H1 (cell line): Measurements from ENCODE around the gene RAB40A. TPM values are rescaled to one million over a fixed set of nuclear protein-coding genes. Genes with fewer than 3 reads are reported as not detected.

Experiments
- ASH2L ChIP-seq: fragments of 200-600, 300-600 bp; sonication (generic); IDR thresholded peaks from one replicate; pipeline ENCODE4 v1.7.1; 2017; ENCODE audit warnings: low read length
- BCL11A ChIP-seq, 2 experiments: IDR thresholded peaks; one replicate each; pipeline ENCODE4 v1.6.1; 2011; ENCODE audit warnings: low read depth in 2 of 2, low read length in 2 of 2, mild to moderate bottlenecking in 2 of 2
- BRCA1 ChIP-seq: IDR thresholded peaks from 2 replicates; pipeline ENCODE4 v1.6.1; 2012; ENCODE audit warnings: low read depth, low read length, improper control_type of control experiment
- CBX5 ChIP-seq: fragments of 300-800, 300-1000 bp; sonication (generic); IDR thresholded peaks from 2 replicates; pipeline ENCODE4 v1.7.1; 2016; ENCODE audit warnings: antibody characterized with exemption, low read length, low read depth
- CEBPB ChIP-seq: IDR thresholded peaks from 2 replicates; pipeline ENCODE4 v1.6.1; 2012; ENCODE audit warnings: low read depth, low read length
- CHD2 ChIP-seq: IDR thresholded peaks from 2 replicates; pipeline ENCODE4 v1.6.1; 2012; ENCODE audit warnings: low read length, improper control_type of control experiment
- CREB1 ChIP-seq: IDR thresholded peaks from 2 replicates; pipeline ENCODE4 v1.6.1; 2012; ENCODE audit warnings: inconsistent platforms
- EZH2 ChIP-seq: fragments of 200-600 bp; sonication (generic); IDR thresholded peaks from 2 replicates; pipeline ENCODE4 v1.7.1; 2012; ENCODE audit warnings: low read depth, mild to moderate bottlenecking, moderate library complexity, low read length, inconsistent platforms; ENCODE audit not compliant: severe bottlenecking
- GABPA ChIP-seq: IDR thresholded peaks from 2 replicates; pipeline ENCODE4 v1.6.1; 2011; ENCODE audit warnings: mild to moderate bottlenecking, low read length, moderate library complexity, borderline replicate concordance; ENCODE audit not compliant: insufficient read depth
- KDM4A ChIP-seq: IDR thresholded peaks from one replicate; pipeline ENCODE4 v1.7.1; 2012; ENCODE audit warnings: low read depth, mild to moderate bottlenecking, moderate library complexity, low read length, inconsistent platforms; ENCODE audit not compliant: severe bottlenecking
- KDM5A ChIP-seq: fragments of 200-600 bp; IDR thresholded peaks from 2 replicates; pipeline ENCODE4 v1.7.1; 2012; ENCODE audit warnings: mild to moderate bottlenecking, low read length, inconsistent platforms, mixed read lengths
- MAFK ChIP-seq: IDR thresholded peaks from 2 replicates; pipeline ENCODE4 v1.6.1; 2012; ENCODE audit warnings: low read depth, mild to moderate bottlenecking, improper control_type of control experiment, low read length
- NRF1 ChIP-seq: IDR thresholded peaks from 2 replicates; pipeline ENCODE4 v1.6.1; 2011; ENCODE audit warnings: mild to moderate bottlenecking, low read depth, low read length, improper control_type of control experiment
- PHF8 ChIP-seq: fragments of 200-600 bp; sonication (generic); conservative IDR thresholded peaks from 2 replicates; pipeline ENCODE4 v1.7.1; 2012; ENCODE audit warnings: low read depth, mild to moderate bottlenecking, inconsistent platforms, low read length, moderate library complexity
- POLR2AphosphoS5 ChIP-seq: IDR thresholded peaks from 2 replicates; pipeline ENCODE4 v1.6.1; 2011; ENCODE audit warnings: low read depth, low read length
- SAP30 ChIP-seq: fragments of 300-600 bp; sonication (generic); IDR thresholded peaks from 2 replicates; pipeline ENCODE4 v1.7.1; 2012; ENCODE audit warnings: low read length, moderate library complexity, mild to moderate bottlenecking, inconsistent platforms; ENCODE audit not compliant: insufficient read depth, insufficient replicate concordance
- SIN3A ChIP-seq, 2 experiments: IDR thresholded peaks in 1 of 2; conservative IDR thresholded peaks in 1 of 2; 2 replicates each; pipeline ENCODE4 v1.6.1; 2011 to 2012; ENCODE audit warnings: low read length in 2 of 2, improper control_type of control experiment in 1 of 2, low read depth in 1 of 2, mild to moderate bottlenecking in 1 of 2
- SIRT6 ChIP-seq: IDR thresholded peaks from one replicate; pipeline ENCODE4 v1.7.1; 2012; ENCODE audit warnings: low read length, inconsistent platforms
- SP1 ChIP-seq: IDR thresholded peaks from 2 replicates; pipeline ENCODE4 v1.6.1; 2011; ENCODE audit warnings: low read depth, low read length
- SRF ChIP-seq: IDR thresholded peaks from 2 replicates; pipeline ENCODE4 v1.6.1; 2011; ENCODE audit warnings: mild to moderate bottlenecking, low read depth, low read length, moderate library complexity
- SUZ12 ChIP-seq: fragments of 200-600 bp; sonication (generic); IDR thresholded peaks from 2 replicates; pipeline ENCODE4 v1.6.1; 2012; ENCODE audit warnings: mild to moderate bottlenecking, inconsistent platforms, low read length, moderate library complexity, mixed read lengths
- TBP ChIP-seq: IDR thresholded peaks from 2 replicates; pipeline ENCODE4 v1.6.1; 2011; ENCODE audit warnings: low read depth, low read length, improper control_type of control experiment
- TEAD4 ChIP-seq: IDR thresholded peaks from 2 replicates; pipeline ENCODE4 v1.6.1; 2012; ENCODE audit warnings: low read depth, low read length, inconsistent platforms, mixed read lengths
- polyA plus RNA-seq, 7 experiments: library from polyadenylated mRNA; depleted of rRNA in 3 of 7; stranded (reverse) in 5 of 7; unstranded in 2 of 7; fragments of >200 nt in 5 of 7; fragments of 200-250 nt in 2 of 7; gene quantifications; 1 replicate in 5 of 7; 2 replicates in 1 of 7; 4 replicates in 1 of 7; pipeline versions ENCODE4 v1.2.1 to v1.2.3, GENCODE V29; 2011 to 2013; ENCODE audit warnings: missing spikeins in 2 of 7, mixed read lengths in 2 of 7
- total RNA-seq: library from RNA; stranded (reverse); fragmentation: NEBNext Ultra II Directional; extraction: Animal tissue kit (Norgen Biotek cat#: 25700); gene quantifications from 2 replicates; pipeline ENCODE4 v1.2.1, GENCODE V29; 2021
- TF ChIP-seq, protein P1 (sequence below): IDR thresholded peaks from 2 replicates; pipeline ENCODE4 v1.6.1; 2011; ENCODE audit warnings: low read length, improper control_type of control experiment
- TF ChIP-seq, protein P2 (sequence below): IDR thresholded peaks from 2 replicates; pipeline ENCODE4 v1.6.1; 2012; ENCODE audit warnings: inconsistent platforms

The RAB40A gene
- total and polyA plus RNA-seq, 2 of the 8 experiments (the other 6 are each of a cell fraction or from before 2014, with no cell fraction given): 0.09 to 0.21 TPM

DNA sequence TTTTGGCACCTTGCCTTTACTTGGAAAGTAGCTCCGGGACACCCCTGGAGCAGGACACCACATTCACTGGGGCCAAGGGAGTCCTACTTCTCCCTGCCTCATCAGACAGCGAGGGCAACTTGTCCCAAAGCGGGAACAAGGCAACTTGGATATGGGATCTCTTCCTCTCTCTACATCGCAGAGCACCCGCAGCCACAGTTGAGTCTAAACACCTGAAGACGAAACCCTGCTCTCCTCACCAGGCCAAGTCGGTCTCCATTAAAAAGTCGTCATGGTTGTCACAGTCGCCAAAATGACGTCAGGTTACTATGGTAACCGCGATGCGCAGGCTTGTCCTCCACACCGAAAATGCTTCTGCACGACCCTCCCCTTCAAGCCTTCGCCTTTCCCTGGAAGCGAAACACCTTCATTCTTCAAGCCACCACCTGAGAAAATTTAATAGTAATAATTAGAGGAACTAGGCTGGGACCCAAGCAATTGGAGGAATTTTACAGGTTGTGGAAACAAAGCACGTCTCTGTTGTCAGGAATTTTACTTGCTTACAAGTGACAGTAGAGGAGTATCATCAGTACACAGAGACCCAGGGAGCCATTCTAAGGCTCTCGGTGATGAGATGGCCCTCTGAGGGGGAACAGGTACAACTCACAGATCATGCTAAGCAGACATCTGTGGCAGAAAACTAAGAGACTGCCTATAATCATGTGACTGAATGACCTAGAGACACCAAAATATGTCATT, 35.6 kb upstream of the RAB40A start (continued):
- no peak for TF ChIP-seq BCL11A (IDR thresholded peaks at IDR 0.05; ENCODE audit: low read depth in 2 of 2, low read length in 2 of 2)
- peak; percentile 63 for TF ChIP-seq KDM4A
- peak; percentile 79 for TF ChIP-seq POLR2AphosphoS5
- TF ChIP-seq CBX5: no peak
- TF ChIP-seq TBP: 0 out of 2 replicates have a peak, but pooled peaks have one; percentile 42
- TF ChIP-seq SAP30: peak; percentile 51
- TF ChIP-seq PHF8: peak; percentile 56
- TF ChIP-seq SIN3A (conservative IDR thresholded peaks at IDR 0.05 in 1 of 2, IDR thresholded peaks at IDR 0.05 in 1 of 2; ENCODE audit: low read depth in 1 of 2, low read length in 2 of 2): peak; percentile 84 to 87; a peak in 3 of 4 replicates
- no peak for TF ChIP-seq SUZ12
- peak; percentile 34; the same call in 1 of the 2 replicates for TF ChIP-seq SRF
- peak; percentile 99 for TF ChIP-seq CREB1
- no peak for TF ChIP-seq GABPA
- no peak for TF ChIP-seq SIRT6
- TF ChIP-seq EZH2: no peak
- TF ChIP-seq SP1: no peak
- TF ChIP-seq ASH2L: no peak
- TF ChIP-seq, protein P1, sequence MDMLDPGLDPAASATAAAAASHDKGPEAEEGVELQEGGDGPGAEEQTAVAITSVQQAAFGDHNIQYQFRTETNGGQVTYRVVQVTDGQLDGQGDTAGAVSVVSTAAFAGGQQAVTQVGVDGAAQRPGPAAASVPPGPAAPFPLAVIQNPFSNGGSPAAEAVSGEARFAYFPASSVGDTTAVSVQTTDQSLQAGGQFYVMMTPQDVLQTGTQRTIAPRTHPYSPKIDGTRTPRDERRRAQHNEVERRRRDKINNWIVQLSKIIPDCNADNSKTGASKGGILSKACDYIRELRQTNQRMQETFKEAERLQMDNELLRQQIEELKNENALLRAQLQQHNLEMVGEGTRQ: no peak
- TF ChIP-seq, protein P2, sequence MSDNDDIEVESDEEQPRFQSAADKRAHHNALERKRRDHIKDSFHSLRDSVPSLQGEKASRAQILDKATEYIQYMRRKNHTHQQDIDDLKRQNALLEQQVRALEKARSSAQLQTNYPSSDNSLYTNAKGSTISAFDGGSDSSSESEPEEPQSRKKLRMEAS: no peak
- no peak for TF ChIP-seq CEBPB
- TF ChIP-seq NRF1: no peak
- TF ChIP-seq CHD2: no peak
- TF ChIP-seq KDM5A: peak; percentile 79
- TF ChIP-seq MAFK: no peak
- TF ChIP-seq BRCA1: no peak
- TF ChIP-seq TEAD4: no peak
